Stomach (tissue), 9 donors: ENCODE data around the gene NOS3. TPM values are rescaled to one million over a fixed set of nuclear protein-coding genes. Genes with fewer than 3 reads are reported as not detected.
"Not testable (repeated sequence)": the region's sequence is repeated elsewhere in the genome, so short reads cannot be mapped to it uniquely, and the experiment has no call there.

Source experiments
- DNase-seq, 2 donors: peaks; one replicate each; pipeline versions ENCODE4 v3.0.0 to v3.0.0-alpha.2; 2013 to 2019
- H3K27ac ChIP-seq, 5 donors: fragments of 200-600 bp in 4 of 5; sonication (generic) in 4 of 5; one replicate each; pipeline ENCODE4 v1.5.1; 2013 to 2019; ENCODE audit warnings: mild to moderate bottlenecking in 1 of 5, moderate library complexity in 1 of 5
- H3K27me3 ChIP-seq, 3 donors: fragments of 200-600 bp; sonication (generic); one replicate each; pipeline ENCODE4 v1.5.1; 2017 to 2019; ENCODE audit warnings: mixed run types in 1 of 3
- H3K36me3 ChIP-seq, 4 donors: fragments of 200-600 bp; sonication (generic); 1 replicate in 3 of 4; 2 replicates in 1 of 4; pipeline ENCODE4 v1.5.1; 2016 to 2019
- H3K4me1 ChIP-seq, 4 donors: fragments of 200-600 bp; sonication (generic); one replicate each; pipeline ENCODE4 v1.5.1; 2016 to 2019
- H3K4me3 ChIP-seq, 4 donors: fragments of 200-600 bp; sonication (generic) in 3 of 4; one replicate each; pipeline ENCODE4 v1.5.1; 2016 to 2019; ENCODE audit warnings: mild to moderate bottlenecking in 1 of 4
- H3K9me3 ChIP-seq, 4 donors: fragments of 200-600 bp; sonication (generic); one replicate each; pipeline ENCODE4 v1.5.1; 2016 to 2019
- EP300 ChIP-seq: sonication (generic); formaldehyde crosslinking; IDR thresholded peaks from one replicate; pipeline ENCODE4 v1.6.1; 2017; ENCODE audit warnings: antibody characterized with exemption
- POLR2A ChIP-seq, 4 donors: fragments of 450-650 bp; IDR thresholded peaks; one replicate each; pipeline ENCODE4 v1.6.1; 2016; ENCODE audit warnings: antibody characterized with exemption in 4 of 4, control low read depth in 2 of 4, mild to moderate bottlenecking in 1 of 4, moderate library complexity in 1 of 4
- POLR2AphosphoS5 ChIP-seq, 3 donors: sonication (generic); formaldehyde crosslinking; IDR thresholded peaks; one replicate each; pipeline ENCODE4 v1.6.1; 2016; ENCODE audit warnings: antibody characterized with exemption in 3 of 3
- WGBS, 5 donors: extraction: QIAGEN DNeasy Blood & Tissue Kit in 3 of 5; methylation state at CpG; one replicate each; pipeline versions ENCODE4 v1.1.5 to v1.1.7; 2013 to 2018; 5-methylcytosine and 5-hydroxymethylcytosine counted together
- intact Hi-C: fragments of 100-400 bp; cut with DNase I; formaldehyde crosslinking; loops from one replicate; pipeline ENCODE4 v1.15.1; 2023; ENCODE audit warnings: low total_unique reads
- polyA plus RNA-seq, 3 donors: library from polyadenylated mRNA; stranded (reverse); fragments of 200-250 nt; gene quantifications; one replicate each; pipeline ENCODE4 v1.2.3, GENCODE V29; 2013
- total RNA-seq, 5 donors: library from RNA; depleted of rRNA; stranded (reverse); fragments of >200 nt; gene quantifications; one replicate each; pipeline versions ENCODE4 v1.1.0 to v1.2.3, GENCODE V29; 2014 to 2016
- TF ChIP-seq, protein P1 (sequence below), 7 experiments: fragments of 450-650 bp in 4 of 7; fragments of 200-600 bp in 3 of 7; sonication (generic) in 3 of 7; IDR thresholded peaks; one replicate each; pipeline ENCODE4 v1.5.1; 2016 to 2019; ENCODE audit warnings: antibody characterized with exemption in 7 of 7, control low read depth in 2 of 7, mild to moderate bottlenecking in 1 of 7
- donor health status: healthy with polysubstance abuse.
- donor health status: Bipolar disorder and iron deficiency.
- donor health status: healthy.

The NOS3 gene
- total and polyA plus RNA-seq, 8 donors = 2.5 to 45.1 (median 7.5) TPM

DNA sequence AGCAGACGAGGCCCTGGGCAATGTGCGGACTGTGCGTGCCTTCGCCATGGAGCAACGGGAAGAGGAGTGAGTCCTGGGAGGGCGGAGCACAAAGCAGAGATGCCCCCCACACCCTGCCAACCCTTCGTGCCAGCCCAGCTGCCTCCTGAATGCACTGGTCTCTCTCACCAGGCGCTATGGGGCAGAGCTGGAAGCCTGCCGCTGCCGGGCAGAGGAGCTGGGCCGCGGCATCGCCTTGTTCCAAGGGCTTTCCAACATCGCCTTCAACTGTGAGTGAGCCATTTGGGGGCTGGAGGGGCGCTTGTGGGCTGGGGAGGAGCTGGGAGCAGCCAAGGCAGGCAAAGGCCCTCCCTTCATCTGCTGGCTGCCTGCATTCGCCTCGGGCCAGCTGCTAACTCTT is 45.1 kb downstream of the NOS3 start:
- H3K9me3 ChIP-seq = no peaks in the 10 kb centered on the region
- intact Hi-C loops = no loop called here
- H3K4me3 ChIP-seq = no peak overlapping the region
- 91 to 95% (median 94%) methylated on average over 12 to 17 of the region's 17 CpGs for WGBS, 5 donors
- TF ChIP-seq, protein P1, sequence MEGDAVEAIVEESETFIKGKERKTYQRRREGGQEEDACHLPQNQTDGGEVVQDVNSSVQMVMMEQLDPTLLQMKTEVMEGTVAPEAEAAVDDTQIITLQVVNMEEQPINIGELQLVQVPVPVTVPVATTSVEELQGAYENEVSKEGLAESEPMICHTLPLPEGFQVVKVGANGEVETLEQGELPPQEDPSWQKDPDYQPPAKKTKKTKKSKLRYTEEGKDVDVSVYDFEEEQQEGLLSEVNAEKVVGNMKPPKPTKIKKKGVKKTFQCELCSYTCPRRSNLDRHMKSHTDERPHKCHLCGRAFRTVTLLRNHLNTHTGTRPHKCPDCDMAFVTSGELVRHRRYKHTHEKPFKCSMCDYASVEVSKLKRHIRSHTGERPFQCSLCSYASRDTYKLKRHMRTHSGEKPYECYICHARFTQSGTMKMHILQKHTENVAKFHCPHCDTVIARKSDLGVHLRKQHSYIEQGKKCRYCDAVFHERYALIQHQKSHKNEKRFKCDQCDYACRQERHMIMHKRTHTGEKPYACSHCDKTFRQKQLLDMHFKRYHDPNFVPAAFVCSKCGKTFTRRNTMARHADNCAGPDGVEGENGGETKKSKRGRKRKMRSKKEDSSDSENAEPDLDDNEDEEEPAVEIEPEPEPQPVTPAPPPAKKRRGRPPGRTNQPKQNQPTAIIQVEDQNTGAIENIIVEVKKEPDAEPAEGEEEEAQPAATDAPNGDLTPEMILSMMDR (IDR thresholded peaks at IDR 0.05) = no peak
- TF ChIP-seq EP300 (no peak), POLR2AphosphoS5 (IDR thresholded peaks at IDR 0.05) (no peak), POLR2A (IDR thresholded peaks at IDR 0.05) (no peak)
- no peak for DNase-seq
- no peak overlapping the region for H3K27ac ChIP-seq
- peaks cover 18 to 67% (median 57%) of the 10 kb centered on the region in 4 donors for H3K36me3 ChIP-seq
- H3K4me1 ChIP-seq = peaks cover 12 to 28% (median 22%) of the 10 kb centered on the region in 4 donors
- H3K27me3 ChIP-seq = no peaks in the 10 kb centered on the region

DNA sequence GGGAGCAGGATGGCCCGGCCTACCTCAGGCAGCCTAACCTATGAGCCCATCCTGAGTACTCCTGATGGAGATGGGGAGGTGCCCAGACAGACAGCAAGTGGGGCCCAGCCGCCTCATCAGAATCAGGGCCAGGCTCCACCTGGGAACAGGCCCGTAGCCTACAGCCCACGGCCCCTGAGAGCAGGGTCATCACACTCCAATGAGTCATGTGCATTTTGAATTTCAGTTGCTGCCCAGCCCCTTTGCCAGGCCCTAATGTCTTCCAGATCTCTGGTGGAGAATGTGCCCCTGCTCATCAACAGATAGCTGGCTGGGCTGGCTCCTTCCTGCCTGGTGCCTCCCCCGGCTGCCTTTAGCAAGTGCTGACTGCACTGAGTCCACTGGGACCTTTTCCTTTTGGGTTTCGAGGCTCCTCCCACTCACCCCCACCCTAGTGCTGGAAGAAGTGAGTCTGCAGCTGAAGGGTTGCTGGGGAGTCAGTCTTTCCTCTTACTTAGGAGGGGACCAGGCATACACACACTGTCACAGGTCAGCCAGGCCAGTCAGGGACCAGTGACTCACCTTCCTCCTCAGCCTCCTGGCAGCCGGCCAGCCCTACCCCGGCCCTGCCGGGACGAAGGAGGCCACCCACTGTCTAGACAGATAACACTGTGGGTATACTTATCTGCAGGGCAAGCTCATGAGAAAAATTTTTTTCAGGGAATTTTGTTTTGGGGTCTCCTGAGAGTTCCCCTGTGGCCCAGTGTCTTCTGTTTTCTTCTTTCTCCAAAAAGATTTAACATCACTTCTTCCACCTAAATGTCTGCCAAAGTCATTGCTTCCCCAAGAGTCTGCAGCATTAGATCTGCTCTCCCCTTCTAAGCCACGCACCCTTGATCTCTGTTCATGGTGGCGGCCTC is 48.4 kb downstream of the NOS3 start:
- peaks cover 12 to 22% (median 17%) of the 10 kb centered on the region in 4 donors for H3K4me1 ChIP-seq
- no peaks in the 10 kb centered on the region for H3K27me3 ChIP-seq
- intact Hi-C loops = no loop called here
- DNase-seq = peak; percentile 72 to 80
- H3K9me3 ChIP-seq = no peaks in the 10 kb centered on the region
- 40 to 51% (median 44%) methylated on average over 9 to 12 of the region's 12 CpGs for WGBS, 5 donors
- peaks cover 22 to 75% (median 61%) of the 10 kb centered on the region in 4 donors for H3K36me3 ChIP-seq
- peak overlapping the region in 3 of 5 donors; percentile 38 to 75 (median 50) for H3K27ac ChIP-seq
- no peak overlapping the region for H3K4me3 ChIP-seq
- TF ChIP-seq POLR2A (IDR thresholded peaks at IDR 0.05) (no peak), POLR2AphosphoS5 (IDR thresholded peaks at IDR 0.05) (peak in 2 of 3 donors; percentile 22 to 59)

DNA sequence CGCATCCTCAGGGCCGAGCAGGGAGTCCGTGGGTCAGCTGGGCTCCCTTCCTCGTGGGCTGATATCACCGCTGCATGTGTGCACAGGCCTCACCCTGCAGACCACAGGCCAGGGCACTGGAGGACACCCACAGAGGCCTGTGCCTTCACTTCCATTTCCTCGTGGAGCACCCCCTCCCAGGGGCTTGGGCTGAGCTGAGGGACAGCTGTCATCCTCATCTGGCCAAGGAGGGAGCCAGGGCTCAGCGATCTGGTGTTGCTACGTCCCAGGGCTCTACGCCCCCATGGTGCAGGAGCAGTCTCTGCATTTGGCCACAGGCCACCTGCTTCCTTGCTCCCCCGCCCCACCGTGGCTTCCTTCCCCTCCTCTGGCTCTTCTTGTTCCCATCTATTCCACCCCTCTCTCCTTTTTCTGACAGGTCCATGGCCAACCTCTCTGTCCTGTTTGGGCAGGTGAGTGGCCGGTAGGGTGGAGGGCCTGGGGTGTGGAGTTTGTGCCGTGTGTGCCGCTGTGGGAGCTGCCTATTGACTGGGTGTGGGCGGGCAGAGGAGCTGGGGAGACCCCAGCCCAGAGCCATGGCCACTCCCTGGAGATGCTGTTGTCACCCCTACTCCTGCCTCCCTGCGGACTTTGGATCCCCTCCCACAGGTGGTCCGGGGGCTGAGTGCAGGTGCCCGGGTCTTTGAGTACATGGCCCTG is 49.2 kb downstream of the NOS3 start:
- no peak overlapping the region for H3K4me3 ChIP-seq
- no peak for TF ChIP-seq POLR2A (IDR thresholded peaks at IDR 0.05)
- H3K9me3 ChIP-seq = no peaks in the 10 kb centered on the region
- WGBS, 5 donors = 61 to 67% (median 63%) methylated on average over 15 to 18 of the region's 18 CpGs
- H3K36me3 ChIP-seq = peaks cover 20 to 75% (median 61%) of the 10 kb centered on the region in 4 donors
- H3K27ac ChIP-seq = peak overlapping the region in 1 of 5 donors; percentile 75
- H3K27me3 ChIP-seq = no peaks in the 10 kb centered on the region
- no peak for DNase-seq
- H3K4me1 ChIP-seq = peaks cover 12 to 22% (median 17%) of the 10 kb centered on the region in 4 donors
- intact Hi-C loops = no loop called here

DNA sequence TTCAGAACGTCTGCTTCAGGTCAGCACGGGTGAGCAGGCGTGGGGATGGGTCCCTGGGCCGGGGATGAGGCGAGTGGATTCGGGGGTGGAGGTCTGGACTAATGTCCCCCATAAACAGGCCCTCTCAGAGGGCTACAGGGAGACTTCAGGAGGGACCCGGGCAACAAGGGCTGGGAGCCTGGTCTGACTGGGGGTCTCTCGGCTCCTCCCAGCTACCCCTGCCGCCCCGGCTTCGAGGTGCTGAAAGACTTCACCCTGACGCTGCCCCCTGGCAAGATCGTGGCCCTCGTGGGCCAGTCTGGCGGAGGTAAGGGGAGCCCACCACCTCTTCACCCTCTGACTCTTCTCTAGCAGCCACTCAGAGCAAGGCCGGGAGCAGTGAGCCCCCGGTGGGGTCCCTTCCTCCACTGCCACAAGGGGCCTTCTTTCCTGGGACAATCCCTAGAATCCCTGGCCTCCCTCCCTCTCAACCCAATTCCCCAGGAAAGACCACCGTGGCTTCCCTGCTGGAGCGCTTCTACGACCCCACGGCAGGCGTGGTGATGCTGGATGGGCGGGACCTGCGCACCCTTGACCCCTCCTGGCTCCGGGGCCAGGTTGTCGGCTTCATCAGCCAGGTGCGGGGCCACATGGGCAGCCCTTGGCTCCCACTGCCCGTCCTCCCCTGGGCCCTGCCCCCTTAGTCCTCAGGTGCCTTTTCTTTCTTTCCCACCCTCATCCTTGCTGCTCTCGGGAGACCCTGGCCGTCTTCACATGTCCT is 50.0 kb downstream of the NOS3 start:
- H3K27ac ChIP-seq = peak overlapping the region in 1 of 5 donors; percentile 75
- DNase-seq = no peak
- TF ChIP-seq POLR2A (IDR thresholded peaks at IDR 0.05) (no peak), EP300 (no peak), POLR2AphosphoS5 (IDR thresholded peaks at IDR 0.05) (no peak)
- TF ChIP-seq, protein P1 (IDR thresholded peaks at IDR 0.05) = no peak

DNA sequence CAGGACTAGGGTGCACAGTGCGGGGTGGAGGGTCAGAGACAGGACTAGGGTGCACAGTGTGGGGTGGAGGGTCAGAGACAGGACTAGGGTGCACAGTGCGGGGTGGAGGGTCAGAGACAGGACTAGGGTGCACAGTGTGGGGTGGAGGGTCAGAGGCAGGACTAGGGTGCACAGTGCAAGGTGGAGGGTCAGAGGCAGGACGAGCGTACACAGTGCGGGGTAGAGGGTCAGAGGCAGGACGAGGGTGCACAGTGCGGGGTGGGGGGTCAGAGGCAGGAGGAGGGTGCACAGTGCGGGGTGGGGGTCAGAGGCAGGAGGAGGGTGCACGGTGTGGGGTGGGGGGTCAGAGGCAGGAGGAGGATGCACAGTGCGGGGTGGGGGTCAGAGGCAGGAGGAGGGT is 52.6 kb downstream of the NOS3 start:
- H3K9me3 ChIP-seq, H3K27ac ChIP-seq, H3K4me3 ChIP-seq, H3K27me3 ChIP-seq, DNase-seq, intact Hi-C loops: not testable (repeated sequence)
- WGBS, 5 donors = 84 to 93% (median 91%) methylated on average over 8 to 10 of the region's 10 CpGs
- H3K4me1 ChIP-seq = peaks cover 18 to 33% (median 25%) of the 10 kb centered on the region in 4 donors
- H3K36me3 ChIP-seq = peaks cover 6 to 56% (median 47%) of the 10 kb centered on the region in 4 donors

More for the DNA sequence above, 50.0 kb downstream of the NOS3 start:
- Histone ChIP-seq H3K4me3 (no peak overlapping the region), H3K27me3 (no peaks in the 10 kb centered on the region), H3K9me3 (no peaks in the 10 kb centered on the region), H3K4me1 (peaks cover 12 to 22% (median 17%) of the 10 kb centered on the region in 4 donors), H3K36me3 (peaks cover 12 to 75% (median 61%) of the 10 kb centered on the region in 4 donors)
- 89 to 93% (median 91%) methylated on average over 19 to 30 of the region's 30 CpGs for WGBS, 5 donors
- intact Hi-C loops = no loop called here
